ENCODE results near the gene LSS.
"Not testable (repeated sequence)": the region's sequence is repeated elsewhere in the genome, so short reads cannot be mapped to it uniquely, and the experiment has no call there.

LSS gene

DNA sequence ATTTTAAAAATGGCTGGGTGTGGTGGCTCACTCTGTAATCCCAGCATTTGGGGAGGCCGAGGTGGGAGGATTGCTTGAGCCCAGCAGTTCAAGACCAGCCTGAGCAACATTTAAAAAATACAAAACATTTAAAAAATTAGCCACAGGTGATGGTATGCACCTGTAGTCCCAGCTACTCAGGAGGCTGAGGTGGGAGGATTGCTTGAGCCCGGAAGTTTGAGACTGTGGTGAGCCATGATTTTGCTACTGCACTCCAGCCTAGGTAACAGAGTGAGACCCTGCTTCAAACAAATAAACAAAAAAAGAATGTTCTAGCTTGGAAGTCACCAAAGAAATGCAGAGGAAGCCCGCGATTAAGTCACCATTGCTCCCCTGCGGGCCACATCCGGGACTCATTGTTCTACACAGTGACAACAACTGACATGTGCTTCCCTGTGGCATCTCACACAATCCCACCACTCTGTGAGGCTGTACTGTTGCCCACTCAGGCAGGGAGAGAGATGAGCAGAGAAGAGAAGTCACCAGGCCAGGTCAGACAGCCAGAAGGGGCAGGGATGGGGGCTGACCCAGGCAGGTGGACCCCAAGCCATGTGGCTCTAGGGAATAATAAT is 25.9 kb downstream of the LSS start:
- no peak for DNase-seq

DNA sequence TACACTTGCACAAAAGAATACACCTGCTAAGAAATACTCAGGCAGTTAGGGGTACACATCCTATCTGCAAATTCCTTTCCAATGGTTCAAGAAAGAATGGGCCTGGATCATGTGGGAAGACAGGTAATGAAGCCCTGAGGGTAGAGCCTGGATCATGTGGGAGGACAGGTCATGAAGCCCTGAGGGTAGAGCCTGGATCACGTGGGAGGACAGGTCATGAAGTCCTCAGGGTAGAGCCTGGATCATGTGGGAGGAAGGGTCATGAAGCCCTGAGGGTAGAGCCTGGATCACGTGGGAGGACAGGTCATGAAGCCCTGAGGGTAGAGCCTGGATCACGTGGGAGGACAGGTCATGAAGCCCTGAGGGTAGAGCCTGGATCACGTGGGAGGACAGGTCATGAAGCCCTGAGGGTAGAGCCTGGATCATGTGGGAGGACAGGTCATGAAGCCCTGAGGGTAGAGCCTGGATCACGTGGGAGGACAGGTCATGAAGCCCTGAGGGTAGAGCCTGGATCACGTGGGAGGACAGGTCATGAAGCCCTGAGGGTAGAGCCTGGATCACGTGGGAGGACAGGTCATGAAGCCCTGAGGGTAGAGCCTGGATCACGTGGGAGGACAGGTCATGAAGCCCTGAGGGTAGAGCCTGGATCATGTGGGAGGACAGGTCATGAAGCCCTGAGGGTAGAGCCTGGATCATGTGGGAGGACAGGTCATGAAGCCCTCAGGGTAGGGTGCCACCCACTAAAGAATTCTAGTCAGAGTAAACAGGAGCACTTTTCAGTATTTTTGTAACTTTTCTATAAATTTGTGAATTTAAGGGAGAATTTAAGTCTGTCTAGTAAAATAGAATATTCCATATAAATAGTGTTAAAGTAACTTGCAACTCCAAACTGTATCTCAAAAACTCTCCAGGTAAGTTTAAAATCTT is 27.4 kb downstream of the LSS start:
- DNase-seq = not testable (repeated sequence)

DNA sequence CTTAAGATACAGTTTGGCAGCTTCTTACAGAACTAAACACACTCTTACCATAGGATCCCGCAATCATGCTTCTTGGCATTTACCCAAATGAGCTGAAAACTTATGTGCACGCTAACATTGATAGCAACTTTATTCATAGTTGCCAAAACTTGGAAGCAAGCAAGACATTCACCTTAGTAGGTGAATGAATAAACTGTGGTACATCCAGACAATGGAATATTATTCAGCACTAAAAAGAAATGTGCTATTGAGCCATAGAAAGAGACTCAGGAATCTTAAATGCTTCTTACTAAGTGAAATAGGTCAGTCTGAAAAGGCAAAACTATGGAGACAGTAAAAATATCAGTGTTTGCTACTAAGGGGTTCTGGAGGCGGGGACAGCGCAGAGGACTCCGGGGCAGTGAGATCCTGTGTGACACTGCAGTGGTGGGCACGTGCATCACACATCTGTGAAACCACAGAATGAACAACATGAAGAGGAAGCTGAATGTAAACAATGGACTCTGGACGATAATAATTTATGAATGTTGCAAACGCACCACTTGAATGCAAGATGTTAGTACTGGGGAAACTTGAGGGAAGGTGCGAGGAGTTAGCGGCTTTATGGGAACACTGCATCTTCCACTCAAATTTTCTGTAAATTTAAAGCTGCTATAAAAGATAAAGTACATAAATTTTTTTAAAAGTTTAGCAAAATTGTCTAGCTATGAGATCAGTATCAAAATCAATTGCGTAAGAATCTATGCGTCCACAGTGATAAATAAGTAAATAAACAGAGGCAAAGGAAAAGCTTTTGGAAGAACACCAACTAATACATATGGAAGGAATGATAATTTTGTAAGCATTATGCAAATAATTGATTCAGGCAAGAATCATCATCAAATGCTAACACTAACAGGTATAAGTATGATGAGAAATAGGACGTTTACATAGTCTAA is 28.9 kb downstream of the LSS start:
- DNase-seq = no peak

DNA sequence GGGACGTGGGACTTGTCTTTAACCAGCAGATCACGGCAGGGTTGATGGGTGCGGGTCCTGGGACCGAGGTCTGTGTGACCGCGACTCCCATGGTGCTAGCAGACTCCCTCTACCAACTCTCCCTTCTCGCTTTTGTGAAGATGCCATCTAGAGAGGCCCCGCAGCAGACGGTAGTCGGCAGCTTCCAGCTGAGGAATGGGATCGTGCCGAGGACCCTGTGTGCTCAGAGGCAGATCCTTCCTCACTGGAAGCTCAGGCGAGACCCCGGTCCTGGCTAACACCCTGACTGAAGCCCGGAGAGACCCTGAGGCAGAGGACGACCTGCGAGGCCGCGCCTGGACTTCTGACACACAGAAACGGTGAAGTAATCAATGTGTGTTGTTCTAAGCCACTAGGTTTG is 31.8 kb downstream of the LSS start:
- DNase-seq = no peak

DNA sequence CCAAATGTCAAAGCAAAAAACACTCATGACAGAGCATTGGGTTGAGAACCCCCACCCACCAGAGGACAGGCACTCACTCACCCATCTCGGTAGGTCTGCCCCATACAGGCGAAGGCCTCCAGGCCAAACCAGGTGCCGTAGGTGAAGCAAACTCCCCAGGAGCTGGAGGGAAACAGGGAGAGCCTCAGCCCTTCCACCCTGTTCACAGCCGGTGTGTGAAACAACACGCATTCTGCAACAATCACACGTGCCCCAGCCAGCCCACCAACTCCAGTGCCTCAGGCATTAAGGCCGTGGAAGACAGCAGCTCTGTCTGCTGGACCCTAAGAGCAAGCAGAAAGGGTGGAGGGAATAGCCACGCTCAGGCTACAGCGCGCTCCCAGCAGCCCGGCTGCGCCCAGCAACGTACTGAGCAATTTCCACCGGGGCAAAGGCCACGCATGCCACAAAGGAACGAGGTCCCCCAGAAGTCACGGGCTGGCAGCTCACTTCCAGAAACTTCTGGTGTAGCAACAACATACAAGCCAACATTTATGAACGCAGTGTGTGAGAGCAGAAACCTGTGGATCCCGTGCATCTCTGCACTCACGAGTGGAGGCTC is 32.9 kb downstream of the LSS start:
- no peak for DNase-seq

DNA sequence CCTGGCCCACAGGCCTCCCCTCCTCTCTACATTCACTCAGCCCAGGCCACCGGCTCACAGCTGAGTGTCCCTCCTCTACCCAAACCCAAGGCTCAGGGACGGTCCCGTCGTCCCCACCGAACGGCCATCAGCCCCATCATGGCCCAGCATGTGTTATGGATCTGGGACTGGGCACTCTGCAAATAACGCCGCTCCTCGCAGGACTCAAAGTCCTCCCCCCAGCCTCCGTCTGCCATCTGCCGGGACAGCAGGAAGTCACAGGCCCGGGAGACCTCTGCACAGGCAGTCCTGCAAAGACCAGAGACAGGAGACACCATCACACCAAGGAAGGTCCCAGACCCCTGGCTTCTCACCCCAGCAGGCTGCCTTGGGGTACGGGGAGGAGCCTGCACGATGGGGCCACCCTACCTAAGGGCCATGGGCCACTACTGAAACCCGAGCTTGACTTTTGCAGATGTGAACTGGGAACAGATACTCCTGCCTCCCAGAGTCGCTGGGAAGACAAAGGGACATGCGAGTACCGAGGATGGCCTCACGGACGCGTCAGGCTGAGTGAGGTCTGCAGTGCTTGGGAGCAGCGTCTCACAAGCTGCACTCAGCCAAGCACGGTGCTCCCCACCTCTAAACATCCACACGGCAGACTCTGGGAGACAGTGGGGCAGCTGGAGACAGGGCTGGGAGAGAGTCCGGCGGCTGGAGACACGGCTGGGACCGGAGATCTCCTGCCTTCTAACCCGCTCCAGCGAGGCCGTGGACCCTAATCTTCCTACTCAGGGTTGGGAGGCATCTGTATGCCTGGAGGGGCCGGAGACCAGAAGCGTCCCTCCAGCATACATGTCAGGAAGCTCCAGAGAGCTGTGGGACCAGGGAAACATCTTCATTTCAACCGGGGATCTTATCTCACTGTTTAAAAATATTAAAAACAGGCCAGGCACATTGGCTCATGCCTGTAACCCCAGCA is 33.9 kb downstream of the LSS start:
- no peak for DNase-seq

DNA sequence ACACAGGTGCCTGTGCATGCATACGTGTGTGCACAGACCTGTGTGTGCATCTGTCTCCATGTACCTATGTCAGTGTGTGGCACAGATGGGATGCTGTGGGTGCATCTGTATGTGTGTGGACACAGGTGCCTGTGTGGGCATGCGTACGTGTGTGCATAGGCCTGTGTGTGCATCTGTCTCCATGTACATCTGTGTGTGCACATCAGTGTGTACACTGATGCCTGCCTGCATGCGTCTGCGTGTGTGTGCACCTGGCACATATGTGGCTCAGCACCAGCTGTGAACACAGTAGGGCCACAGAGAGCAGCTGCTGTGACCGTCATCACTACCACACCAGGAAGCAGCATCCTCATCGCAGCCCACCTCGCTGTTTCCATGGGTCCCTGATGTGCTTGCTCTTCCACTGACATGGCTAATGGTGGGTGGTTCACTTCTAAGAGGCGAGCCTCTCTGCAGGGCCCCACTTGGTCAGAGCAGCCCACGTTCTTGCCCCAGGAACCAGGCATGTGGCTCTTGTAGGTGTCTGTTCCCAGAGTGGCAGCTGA is 34.7 kb downstream of the LSS start:
- no peak for DNase-seq

DNA sequence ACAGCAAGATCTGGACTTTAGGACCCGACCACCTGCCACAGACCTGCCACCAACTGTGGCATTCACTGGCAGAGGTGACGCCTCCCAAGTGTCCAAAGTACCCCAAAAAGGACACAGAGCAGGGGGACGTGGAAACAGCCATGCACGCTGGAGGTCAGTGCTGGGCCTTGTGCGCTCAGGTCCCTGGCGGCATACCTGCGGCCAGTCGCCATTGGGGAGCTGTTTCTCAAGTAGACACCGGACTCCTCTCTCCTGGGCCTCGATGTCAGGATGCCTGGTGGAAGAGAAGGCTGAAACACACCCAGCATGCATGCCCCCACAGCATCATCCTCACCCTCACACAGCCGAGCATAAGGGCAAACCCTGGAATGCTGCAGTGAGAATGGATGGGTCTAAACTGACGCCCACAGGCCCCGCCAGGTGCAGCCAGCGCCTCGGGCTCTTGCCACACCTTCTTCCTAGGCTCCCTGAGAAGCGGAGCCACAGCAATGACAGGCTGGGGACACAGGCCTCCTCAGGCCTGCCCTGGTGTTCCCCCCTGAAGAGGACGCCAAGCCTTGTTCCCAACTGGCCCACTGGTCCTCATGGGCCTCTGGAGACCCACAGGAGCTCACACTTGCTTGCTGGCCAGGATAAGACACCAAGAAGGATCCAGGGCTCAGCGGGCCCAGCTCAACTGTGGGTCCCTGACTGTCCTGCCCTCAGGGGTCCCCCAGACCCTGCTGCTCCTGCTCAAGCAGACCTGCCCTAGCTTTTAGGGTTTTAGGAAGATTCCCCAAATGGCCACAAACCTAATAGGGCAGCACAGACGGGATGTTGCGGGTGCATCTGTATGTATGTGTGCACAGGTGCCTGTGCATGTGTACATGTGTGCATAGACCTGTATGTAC is 36.6 kb downstream of the LSS start:
- no peak for DNase-seq

DNA sequence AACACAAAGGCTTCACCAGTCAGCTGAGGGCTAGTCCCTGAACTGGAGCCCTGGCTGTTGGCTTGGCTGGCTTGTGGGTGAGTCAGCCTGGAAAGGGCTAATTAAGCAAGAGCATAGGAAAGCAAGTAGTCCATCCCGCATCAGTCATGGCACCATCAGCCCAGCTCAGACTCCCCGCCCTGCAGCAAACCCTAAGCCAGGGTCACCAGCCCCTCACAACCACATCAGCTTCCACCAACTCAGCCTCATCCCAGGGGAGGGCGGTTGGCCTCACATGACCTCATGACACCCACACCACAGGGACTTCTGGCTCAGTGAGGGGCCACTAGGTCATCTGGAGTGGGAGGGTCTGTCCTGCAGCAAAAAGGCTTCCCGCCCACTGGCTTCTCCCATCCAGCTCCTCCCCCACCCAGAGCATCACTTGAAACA is 37.3 kb downstream of the LSS start:
- DNase-seq = no peak

DNA sequence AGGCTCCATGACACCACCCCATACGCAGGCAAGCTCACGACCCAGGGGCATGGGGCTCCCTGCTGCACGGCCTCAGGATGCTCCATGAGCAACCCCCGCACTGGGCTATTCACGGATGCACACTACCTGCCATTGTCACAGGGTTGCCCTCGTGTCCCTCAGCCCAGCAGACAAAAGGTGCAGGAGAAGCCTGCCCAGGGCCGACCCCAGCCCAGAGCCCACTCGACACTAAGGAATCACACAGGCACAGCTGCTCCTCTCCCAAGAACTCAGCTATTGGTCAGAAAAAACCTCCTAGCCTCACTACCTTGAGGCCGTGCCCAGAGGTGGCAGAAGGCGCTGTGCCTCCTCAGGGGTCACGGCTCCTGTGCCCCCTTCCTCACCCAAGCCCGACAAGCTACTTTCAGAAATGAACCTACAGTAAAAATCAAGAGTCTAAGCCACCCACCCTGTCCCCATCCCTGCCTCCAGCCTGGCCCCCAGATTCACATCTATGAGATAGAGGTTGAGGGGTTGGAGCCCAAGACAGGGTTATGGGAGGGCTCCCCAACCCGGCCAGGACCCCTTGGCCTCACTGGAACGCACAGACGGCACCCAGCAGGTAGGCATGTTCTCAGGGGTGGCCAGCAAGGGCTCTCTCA is 38.0 kb downstream of the LSS start:
- DNase-seq = no peak

DNA sequence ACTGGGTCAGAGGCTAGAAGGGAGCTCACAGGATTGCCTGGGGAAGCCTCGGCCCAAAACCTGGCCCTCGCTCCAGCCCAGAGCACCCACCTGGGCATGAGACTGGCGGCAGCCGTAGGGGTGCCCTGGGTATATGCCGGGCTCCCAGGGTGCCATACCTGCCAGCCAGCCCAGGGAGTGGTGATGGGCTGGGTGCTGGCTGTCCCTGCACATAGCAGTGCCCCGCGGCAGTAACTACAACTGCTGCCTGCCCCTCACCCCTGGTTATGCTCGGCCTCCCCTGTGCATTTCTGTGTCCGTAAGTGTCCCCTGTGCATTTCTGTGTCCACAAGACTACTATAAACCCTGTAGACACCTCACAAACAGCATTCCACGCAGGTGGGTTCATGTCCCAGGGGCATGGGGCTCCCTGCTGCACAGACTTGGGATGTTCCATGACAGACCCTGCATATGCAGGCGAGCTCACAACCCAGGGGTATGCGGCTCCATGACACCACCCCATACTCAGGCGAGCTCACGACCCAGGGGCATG is 38.5 kb downstream of the LSS start:
- no peak for DNase-seq

DNA sequence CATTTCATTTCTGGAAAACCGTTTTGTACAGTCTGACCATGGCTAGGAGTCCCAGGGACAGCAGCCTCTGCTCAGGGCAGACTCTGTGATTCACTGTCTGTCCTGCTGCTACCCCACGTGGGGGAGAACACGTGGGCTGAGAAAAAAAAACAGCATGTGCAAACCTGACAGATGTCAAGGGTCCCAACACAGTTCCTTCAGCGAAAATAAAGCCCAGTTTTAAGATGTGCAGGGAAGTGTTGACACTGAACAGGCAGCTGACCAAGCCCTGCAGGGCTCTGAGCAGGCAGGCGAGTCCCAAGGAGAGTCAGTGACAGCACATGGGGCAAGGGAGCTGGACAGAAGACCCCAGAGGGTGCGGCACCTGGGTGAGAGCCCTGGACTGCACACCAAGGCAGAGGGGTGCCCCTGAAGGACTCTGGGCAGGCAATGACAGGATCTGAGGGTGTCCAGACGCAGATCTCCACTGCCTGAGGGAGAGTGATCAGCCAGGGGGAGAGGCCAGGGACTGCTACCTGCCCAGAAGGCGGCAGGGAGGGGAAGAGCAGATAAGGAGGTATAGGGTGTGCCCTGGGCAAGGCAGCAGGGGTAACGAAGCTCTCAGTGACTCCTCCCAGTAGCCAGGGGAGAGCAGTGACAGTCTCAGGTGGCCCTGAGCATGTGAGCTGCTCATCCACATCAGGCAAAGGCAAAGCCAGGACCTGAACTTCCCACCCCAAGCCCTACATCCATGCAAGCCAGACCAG is 39.2 kb downstream of the LSS start:
- DNase-seq = no peak

DNA sequence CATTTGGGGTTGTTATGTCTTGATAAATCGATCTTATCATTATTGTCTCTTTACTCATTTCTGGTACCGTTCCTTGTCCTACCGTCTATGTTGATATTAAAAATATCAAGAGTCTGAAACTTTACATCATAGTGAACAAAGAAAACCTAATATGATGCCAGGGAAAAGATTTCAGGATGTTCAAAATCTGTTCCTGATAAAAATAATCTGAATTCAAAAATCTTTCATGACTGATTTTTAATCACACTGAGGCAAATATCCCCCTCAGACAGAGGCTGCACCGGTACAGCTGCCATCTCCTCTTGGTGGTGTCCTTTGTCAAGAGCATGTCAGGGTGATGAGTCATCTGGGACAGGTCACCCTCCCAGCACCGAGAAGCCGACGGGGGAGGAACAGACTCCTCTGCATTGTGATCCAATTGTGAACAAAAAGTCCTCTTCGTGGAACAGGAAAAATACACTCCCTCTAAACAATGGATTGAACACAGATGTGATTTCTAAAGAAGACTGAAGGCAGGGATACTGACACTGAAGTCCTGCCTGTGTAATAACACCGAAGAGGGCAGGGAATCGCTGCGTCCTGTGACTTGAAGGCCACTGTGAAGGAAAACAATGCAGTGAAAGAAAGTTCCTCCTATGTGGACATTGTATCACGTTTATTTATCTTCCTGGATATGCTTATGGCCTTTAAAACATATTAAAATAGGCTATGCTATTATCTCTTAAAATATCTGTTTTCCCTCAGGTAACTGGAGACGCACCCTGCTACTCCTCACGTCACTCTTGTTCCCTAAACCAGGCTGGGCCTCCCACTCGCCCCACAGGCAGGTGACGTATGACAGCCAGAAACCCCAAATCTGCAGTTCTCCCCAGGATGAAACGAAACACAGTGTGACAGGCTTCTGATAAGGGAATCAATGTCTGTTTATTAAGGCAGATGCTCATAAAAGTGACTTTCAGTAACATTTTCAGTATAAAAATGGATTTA is 40.1 kb downstream of the LSS start:
- DNase-seq = no peak

DNA sequence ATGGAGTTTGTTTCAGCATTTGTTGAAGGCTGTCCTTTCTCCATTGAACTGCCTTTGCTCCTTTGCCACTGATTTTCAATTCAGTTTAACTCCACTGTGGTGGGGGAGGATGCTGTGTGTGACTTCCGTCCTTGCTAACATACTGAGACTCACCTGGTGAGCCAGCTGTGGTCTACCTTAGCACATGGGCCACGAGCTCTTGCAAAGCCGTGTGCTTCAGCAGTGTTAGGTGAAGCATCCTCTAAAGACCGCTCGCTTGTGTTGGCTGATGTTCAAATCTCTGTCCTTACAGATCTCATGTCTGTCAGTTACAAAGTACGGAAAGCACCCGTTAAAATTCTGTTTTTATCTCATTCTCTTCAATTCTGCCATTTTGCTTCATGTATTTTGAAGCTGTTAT is 40.8 kb downstream of the LSS start:
- no peak for DNase-seq

DNA sequence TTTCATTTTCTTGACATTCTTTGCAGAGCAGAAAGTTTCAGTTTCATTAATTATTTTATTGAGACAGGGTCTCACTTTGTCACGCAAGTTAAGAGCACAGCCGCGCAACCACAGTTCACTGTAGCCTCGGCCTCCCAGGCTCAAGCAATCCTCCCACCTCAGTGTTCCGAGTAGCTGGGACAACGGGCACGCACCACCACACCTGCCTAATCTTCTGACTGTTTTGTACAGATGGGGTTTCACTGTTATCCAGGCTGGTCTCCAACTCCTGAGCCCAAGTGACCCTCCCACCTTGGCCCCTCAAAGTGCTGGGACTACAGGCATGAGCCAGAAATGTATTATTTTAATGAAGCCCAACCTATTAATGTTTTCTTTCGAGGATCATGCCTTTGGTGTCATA is 41.3 kb downstream of the LSS start:
- DNase-seq = no peak

DNA sequence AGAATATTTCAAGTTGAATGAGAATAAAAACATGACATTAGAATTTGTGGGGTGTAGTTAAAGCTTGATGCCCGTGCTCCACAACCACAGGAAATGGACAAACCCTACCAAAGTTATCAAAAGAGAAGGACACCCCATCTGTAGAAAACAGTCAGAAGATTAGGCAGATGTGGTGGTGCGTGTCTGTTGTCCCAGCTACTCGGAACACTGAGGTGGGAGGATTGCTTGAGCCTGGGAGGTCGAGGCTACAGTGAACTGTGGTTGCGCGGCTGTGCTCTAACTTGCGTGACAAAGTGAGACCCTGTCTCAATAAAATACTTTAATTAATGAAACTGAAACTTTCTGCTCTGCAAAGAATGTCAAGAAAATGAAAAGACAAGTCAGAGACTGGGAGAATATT is 42.9 kb downstream of the LSS start:
- no peak for DNase-seq
